Activated CD4-positive, CD25-positive, alpha-beta regulatory T cell treated with anti-CD3 and anti-CD28 coated beads, Interleukin-2, amount 50 U/mL, for 72 hours (primary cell): ENCODE results near the gene IRAK1.

Experiments used
- DNase-seq: peaks from one replicate; pipeline ENCODE4 v3.0.0; 2021

The IRAK1 gene

GRCh38 chrX:154019633-154020528 is at the start of gene IRAK1:
TSS of gene IRAK1 (minus strand) at chrX:154019902. CDS start at chrX:154019812, 90 bp downstream.
- DNase-seq = peak; percentile 67

- no peak for DNase-seq
Measured at GRCh38 chrX:154068560-154068959, 48.9 kb upstream of the IRAK1 start.

GRCh38 chrX:154064637-154065435 is 45.1 kb upstream of the IRAK1 start:
- DNase-seq = no peak

GRCh38 chrX:154063234-154063633 is 43.5 kb upstream of the IRAK1 start:
- DNase-seq = no peak

- no peak for DNase-seq
Measured at GRCh38 chrX:154061801-154062200, 42.1 kb upstream of the IRAK1 start.

GRCh38 chrX:154059729-154060245 is 40.1 kb upstream of the IRAK1 start:
- DNase-seq = no peak

- DNase-seq = no peak
Measured at GRCh38 chrX:154059231-154059630, 39.5 kb upstream of the IRAK1 start.

GRCh38 chrX:154058214-154058997 is 38.7 kb upstream of the IRAK1 start:
- no peak for DNase-seq

GRCh38 chrX:154057791-154058190 is 38.1 kb upstream of the IRAK1 start:
- DNase-seq = no peak

- no peak for DNase-seq
Measured at GRCh38 chrX:154056770-154057241, 37.1 kb upstream of the IRAK1 start.

- peak; percentile 69 for DNase-seq
Measured at GRCh38 chrX:154051201-154051810, 31.6 kb upstream of the IRAK1 start.

- DNase-seq = no peak
Measured at GRCh38 chrX:154050113-154050495, 30.4 kb upstream of the IRAK1 start.

GRCh38 chrX:154049209-154050112 is 29.8 kb upstream of the IRAK1 start:
- DNase-seq = no peak

GRCh38 chrX:154048398-154048797 is 28.7 kb upstream of the IRAK1 start:
- no peak for DNase-seq

- no peak for DNase-seq
Measured at GRCh38 chrX:154046940-154047610, 27.4 kb upstream of the IRAK1 start.

GRCh38 chrX:154046031-154046781 is 26.5 kb upstream of the IRAK1 start:
- DNase-seq = no peak

GRCh38 chrX:154044091-154044490 is 24.4 kb upstream of the IRAK1 start:
- no peak for DNase-seq

- no peak for DNase-seq
Measured at GRCh38 chrX:154043003-154043763, 23.5 kb upstream of the IRAK1 start.

- DNase-seq = no peak
Measured at GRCh38 chrX:154040863-154041262, 21.2 kb upstream of the IRAK1 start.
